GM12801 (cell line): Measurements from ENCODE around the gene PEX10.

Experiments used
- TF ChIP-seq, protein P1 (sequence below): IDR thresholded peaks from one replicate; pipeline ENCODE4 v1.5.1; 2011; ENCODE audit warnings: control low read depth; ENCODE audit not compliant: insufficient read length; ENCODE audit errors: extremely low read depth

PEX10 gene

DNA sequence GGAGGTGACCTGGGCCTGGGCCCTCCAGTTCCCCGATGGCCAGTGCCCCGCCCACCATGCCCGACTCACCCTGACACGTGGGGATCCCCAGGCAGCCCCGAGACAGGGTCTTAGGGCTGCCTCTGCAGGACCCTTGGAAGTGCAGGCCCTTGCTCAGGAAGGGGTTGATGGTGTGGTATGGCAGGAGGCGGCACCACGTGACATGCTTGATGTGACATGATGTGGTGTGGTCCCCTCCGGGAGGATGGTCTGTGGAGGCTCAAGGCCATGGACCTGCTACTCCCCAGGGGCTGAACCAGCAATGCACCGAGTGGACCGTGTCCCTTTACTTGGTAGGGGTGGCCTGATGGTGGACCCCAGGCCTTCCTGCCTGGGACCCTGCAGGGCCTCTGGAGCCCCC, 41.9 kb upstream of the PEX10 start:
- TF ChIP-seq, protein P1, sequence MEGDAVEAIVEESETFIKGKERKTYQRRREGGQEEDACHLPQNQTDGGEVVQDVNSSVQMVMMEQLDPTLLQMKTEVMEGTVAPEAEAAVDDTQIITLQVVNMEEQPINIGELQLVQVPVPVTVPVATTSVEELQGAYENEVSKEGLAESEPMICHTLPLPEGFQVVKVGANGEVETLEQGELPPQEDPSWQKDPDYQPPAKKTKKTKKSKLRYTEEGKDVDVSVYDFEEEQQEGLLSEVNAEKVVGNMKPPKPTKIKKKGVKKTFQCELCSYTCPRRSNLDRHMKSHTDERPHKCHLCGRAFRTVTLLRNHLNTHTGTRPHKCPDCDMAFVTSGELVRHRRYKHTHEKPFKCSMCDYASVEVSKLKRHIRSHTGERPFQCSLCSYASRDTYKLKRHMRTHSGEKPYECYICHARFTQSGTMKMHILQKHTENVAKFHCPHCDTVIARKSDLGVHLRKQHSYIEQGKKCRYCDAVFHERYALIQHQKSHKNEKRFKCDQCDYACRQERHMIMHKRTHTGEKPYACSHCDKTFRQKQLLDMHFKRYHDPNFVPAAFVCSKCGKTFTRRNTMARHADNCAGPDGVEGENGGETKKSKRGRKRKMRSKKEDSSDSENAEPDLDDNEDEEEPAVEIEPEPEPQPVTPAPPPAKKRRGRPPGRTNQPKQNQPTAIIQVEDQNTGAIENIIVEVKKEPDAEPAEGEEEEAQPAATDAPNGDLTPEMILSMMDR, result no peak

DNA sequence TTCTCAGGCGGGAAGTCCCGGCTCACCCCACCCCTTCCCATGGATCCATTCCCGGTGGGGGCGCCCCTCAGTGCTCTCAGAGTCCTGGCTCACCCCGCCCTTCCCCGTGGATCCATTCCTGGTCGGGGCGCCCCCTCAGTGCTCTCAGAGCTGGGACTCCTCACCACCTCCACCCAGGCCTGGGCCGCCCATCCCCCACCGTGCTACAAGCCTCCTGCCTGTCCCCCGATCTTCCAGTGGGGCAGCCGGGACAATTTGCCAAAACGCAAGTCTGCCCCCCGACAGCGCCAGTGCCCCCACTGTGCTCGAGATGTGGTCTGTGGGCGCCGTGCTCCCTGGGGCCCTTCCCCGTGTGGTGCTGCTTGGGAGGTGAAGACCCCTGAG, 40.6 kb upstream of the PEX10 start:
- TF ChIP-seq, protein P1, result no peak

DNA sequence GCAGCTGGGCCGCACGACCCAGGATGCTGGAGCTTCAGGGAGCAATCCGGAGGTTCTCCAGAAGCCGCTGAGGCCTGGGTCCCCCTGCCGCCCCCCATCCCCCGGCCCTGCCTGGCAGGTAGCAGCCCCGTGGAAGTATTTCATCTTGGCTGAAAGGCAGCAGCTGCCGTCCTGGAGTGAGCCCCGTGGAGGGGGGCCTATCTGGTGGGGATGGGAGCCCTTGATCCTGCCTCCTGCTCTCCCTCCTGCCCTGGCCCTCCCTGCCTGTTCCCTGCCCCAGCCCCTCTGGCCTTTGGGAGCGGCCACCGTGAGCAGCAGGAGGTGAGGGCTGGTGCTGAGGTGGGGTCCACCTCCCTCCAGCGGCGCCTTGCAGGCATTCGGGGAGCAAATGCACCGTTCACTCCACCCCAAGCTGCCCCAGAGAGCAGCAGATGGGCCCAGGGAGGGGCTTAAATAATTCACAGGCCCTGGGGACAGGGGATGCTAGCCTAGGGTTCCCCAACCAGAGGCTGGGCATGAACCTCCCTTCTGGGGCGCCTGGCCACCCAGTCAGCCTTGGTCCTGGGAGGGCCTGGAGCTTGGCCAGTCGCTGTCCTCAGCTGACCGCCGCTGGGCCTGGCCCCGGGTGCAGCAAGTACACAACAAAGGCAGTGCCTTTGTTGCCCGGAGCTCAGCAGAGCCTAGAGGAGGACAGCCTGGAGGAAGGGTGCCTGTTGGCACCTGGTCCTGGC, 40.0 kb upstream of the PEX10 start:
- TF ChIP-seq, protein P1, result no peak

DNA sequence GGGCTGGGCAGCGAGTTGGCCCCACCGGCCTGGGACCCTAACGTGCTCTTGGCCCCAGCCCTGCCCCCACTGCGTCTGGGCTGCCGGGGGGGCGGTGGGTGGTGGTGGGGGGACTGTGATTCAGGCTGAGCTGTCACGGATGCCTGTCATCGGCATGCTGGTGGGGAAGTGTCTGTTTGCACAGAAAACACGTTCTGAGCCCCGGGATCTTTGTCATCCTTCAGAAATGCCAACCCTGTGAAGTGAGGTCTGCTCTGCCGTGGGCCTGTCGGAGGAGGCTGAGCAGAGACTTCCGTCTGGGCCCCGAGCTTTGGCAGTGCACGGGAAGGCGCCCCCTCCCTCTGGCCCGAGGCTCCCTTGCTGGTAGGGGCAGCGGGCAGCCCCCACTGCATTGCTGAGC, 39.4 kb upstream of the PEX10 start:
- TF ChIP-seq, protein P1, result no peak

DNA sequence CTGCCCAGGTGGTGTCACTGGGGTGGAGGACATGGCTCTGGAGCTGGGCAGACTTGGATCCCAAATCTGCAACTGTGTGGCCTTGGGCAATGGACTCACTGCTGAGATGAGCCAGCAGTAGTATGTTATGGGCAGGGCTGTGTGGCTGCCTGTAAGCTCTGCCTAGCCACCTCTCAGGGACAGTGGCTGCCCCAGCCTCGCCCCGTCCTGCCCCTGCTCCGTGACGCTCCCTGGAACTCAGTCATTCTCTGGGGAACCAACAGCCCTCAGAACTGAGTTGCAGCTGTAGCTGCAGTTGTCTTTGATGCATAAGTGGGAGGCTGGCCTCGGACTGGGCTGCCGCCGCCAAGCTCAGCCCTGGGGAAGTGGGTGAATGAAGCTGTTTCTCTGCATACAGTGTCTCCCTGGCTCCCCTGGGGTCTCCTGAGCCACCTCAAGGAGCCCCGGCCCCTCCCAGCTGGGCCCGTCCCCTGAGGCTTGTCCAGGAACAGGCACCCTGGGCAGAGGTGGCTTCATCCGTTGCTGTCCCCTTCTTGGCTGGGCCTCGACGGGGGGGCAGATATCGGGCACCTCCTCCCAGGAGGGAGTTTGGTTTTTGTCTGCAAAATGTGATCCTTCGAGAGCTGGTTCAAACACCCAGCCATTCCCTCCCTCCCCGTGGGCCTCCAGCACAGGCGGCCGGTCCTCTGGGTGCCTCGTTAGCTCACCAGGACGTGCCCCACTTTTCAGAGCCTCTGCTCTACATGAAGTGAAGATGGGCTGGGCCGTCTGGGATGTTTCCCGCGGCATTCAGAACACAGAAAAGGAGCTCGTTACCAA, 37.5 kb upstream of the PEX10 start:
- TF ChIP-seq, protein P1, result no peak

DNA sequence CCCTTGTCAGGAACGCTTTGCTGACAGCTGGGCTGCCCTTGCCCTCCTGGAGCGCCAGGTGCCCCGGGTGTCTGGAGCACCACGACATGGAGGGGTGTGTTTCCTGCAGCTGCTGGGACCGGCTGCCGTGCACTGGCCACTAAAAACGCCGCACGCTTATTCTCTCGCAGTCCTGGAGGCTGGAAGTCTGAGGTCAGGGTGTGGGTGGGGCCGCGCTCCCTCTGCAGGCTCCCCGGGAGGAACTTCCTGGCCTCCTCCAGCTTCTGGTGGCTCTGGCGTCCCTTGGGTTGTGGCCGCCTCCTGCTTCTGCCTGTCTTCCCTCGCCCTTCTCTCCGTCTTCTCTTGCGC, 35.7 kb upstream of the PEX10 start:
- TF ChIP-seq, protein P1, result no peak

DNA sequence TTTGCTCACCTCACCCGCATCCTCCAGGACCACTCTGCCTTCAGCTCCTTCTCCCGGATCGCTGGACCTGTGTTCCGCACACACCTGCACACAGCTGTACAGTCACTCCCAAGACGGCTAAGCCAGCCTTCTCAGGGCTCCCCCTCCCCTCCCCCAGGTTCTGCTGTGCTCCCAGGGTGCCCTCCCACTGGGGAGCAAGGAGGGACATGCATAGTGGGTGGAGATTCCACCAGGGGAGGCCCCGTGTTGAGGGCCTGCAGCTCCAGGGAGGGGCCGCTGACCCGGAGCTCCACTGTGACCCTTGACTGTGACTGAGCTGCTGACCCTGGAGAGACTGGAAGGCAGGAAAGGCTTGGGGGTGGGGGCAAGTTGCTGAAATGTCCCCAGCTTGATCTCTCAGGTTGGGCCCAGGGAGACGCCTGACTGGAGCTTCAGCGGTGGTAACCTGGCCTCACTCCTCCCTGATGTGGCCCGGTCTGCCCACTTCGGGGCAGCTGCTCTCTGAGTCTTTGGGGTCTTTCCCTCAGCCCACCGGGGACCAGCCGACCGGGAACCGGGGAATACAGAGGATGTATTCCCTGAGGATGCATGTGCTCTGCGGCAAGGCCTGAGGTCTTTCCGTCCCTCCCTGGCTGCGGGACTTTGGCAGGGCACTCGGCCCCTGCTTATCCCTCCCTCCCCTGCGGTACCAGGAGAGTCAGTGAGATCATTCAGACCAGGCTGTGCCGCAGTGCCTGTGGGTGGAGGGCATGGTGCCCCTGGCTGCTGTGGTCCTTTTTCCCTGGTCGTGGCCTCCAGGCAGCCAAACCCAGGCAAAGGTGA, 35.1 kb upstream of the PEX10 start:
- TF ChIP-seq, protein P1, result no peak
